Activated CD4-positive, alpha-beta T cell treated with anti-CD3 and anti-CD28 coated beads, Interleukin-2, amount 10 ng/mL, durations not matched to agents 7 days and 5 days (primary cell): ENCODE results near the gene TBC1D23. TPM values are rescaled to one million over a fixed set of nuclear protein-coding genes. Genes with fewer than 3 reads are reported as not detected.
"Not testable (repeated sequence)": the region's sequence is repeated elsewhere in the genome, so short reads cannot be mapped to it uniquely, and the experiment has no call there.

Experiments
- CTCF ChIA-PET: fragments of 350-600 bp; sonication (Branson Sonifier 250); formaldehyde crosslinking; loops from one replicate; lab custom pipeline; 2021; ENCODE audit warnings: antibody characterized with exemption; lab: Charles Lee
- POLR2A ChIA-PET: fragments of 350-600 bp; sonication (Branson Sonifier 250); formaldehyde crosslinking; loops from one replicate; lab custom pipeline; 2021; ENCODE audit warnings: antibody characterized with exemption; lab: Charles Lee
- DNase-seq: peaks from one replicate; pipeline ENCODE4 v3.0.0-alpha.2; 2020
- H3K27ac Mint-ChIP-seq: one replicate; pipeline ENCODE4 v1.8.0; 2021; ENCODE audit warnings: mild to moderate bottlenecking, moderate library complexity, mixed read lengths
- H3K27me3 Mint-ChIP-seq: one replicate; pipeline ENCODE4 v1.8.0; 2021; ENCODE audit warnings: mixed read lengths
- H3K36me3 Mint-ChIP-seq: one replicate; pipeline ENCODE4 v1.8.0; 2021; ENCODE audit warnings: low read depth, mixed read lengths
- H3K4me1 Mint-ChIP-seq: one replicate; pipeline ENCODE4 v1.8.0; 2021; ENCODE audit warnings: mixed read lengths
- H3K4me3 Mint-ChIP-seq: one replicate; pipeline ENCODE4 v1.8.0; 2021; ENCODE audit warnings: mild to moderate bottlenecking, moderate library complexity, mixed read lengths
- H3K9me3 Mint-ChIP-seq: one replicate; pipeline ENCODE4 v1.8.0; 2021; ENCODE audit warnings: mixed read lengths
- total RNA-seq, 2 experiments: library from RNA; stranded (reverse); gene quantifications; one replicate each; pipeline ENCODE4 v1.2.3, GENCODE V29; 2021

Gene TBC1D23
- total RNA-seq, 2 experiments from 2014 or later, result 28.2 to 28.6 TPM

- Mint-ChIP-seq H3K4me3 (no peak overlapping the region), H3K4me1 (peaks cover 7% of the 10 kb centered on the region), H3K27ac (no peak overlapping the region), H3K36me3 (no peaks in the 10 kb centered on the region), H3K9me3 (no peaks in the 10 kb centered on the region), H3K27me3 (peaks cover 12% of the 10 kb centered on the region)
- DNase-seq, result no peak
- ChIA-PET POLR2A (no interaction called here), CTCF (no interaction called here)
Observed at GRCh38 chr3:100231668-100232067, 29.1 kb upstream of the TBC1D23 start.

- Mint-ChIP-seq H3K4me3 (no peak overlapping the region), H3K9me3 (peaks cover 3% of the 10 kb centered on the region), H3K36me3 (no peaks in the 10 kb centered on the region), H3K27ac (no peak overlapping the region), H3K27me3 (peaks cover 12% of the 10 kb centered on the region), H3K4me1 (peaks cover 3% of the 10 kb centered on the region)
- ChIA-PET POLR2A (no interaction called here), CTCF (interaction anchor here (0.6 kb wide), 1 partner anchor 1958 kb away, joined by 3 read pairs; no protein-coding TSS in a partner anchor)
- no peak for DNase-seq
Observed at GRCh38 chr3:100234364-100234763, 26.4 kb upstream of the TBC1D23 start.

- Mint-ChIP-seq H3K4me3 (no peak overlapping the region), H3K27ac (no peak overlapping the region), H3K4me1 (no peaks in the 10 kb centered on the region), H3K9me3 (peaks cover 9% of the 10 kb centered on the region), H3K27me3 (peaks cover 9% of the 10 kb centered on the region), H3K36me3 (no peaks in the 10 kb centered on the region)
- ChIA-PET CTCF (interaction anchor here (0.7 kb wide), 1 partner anchor 166 kb away, joined by 3 read pairs; no protein-coding TSS in a partner anchor), POLR2A (no interaction called here)
- DNase-seq, result no peak
Observed at GRCh38 chr3:100238599-100238998, 22.2 kb upstream of the TBC1D23 start.

- H3K9me3 Mint-ChIP-seq, H3K4me3 Mint-ChIP-seq, H3K4me1 Mint-ChIP-seq, DNase-seq, POLR2A ChIA-PET, H3K36me3 Mint-ChIP-seq, H3K27ac Mint-ChIP-seq, H3K27me3 Mint-ChIP-seq: not testable (repeated sequence)
- CTCF ChIA-PET, result interaction anchor here (1.0 kb wide), 1 partner anchor 13 kb away, joined by 3 read pairs; no protein-coding TSS in a partner anchor
Observed at GRCh38 chr3:100242471-100242870, 18.3 kb upstream of the TBC1D23 start.

GRCh38 chr3:100244264-100244663 is 16.5 kb upstream of the TBC1D23 start:
- CTCF ChIA-PET, result no interaction called here

GRCh38 chr3:100245136-100245535 is 15.7 kb upstream of the TBC1D23 start:
- no peak for DNase-seq
- Mint-ChIP-seq H3K27ac (no peak overlapping the region), H3K36me3 (no peaks in the 10 kb centered on the region), H3K27me3 (no peaks in the 10 kb centered on the region), H3K9me3 (peaks cover 3% of the 10 kb centered on the region), H3K4me3 (no peak overlapping the region), H3K4me1 (no peaks in the 10 kb centered on the region)
- ChIA-PET CTCF (interaction anchor here (1.2 to 1.9 kb wide), 2 partner anchors 9 to 12 kb away, joined by 3 to 6 read pairs; no protein-coding TSS in a partner anchor), POLR2A (no interaction called here)

More at GRCh38 chr3:100244264-100244663, 16.5 kb upstream of the TBC1D23 start:
- Mint-ChIP-seq H3K27me3 (no peaks in the 10 kb centered on the region), H3K27ac (no peak overlapping the region), H3K4me3 (no peak overlapping the region), H3K4me1 (no peaks in the 10 kb centered on the region), H3K9me3 (peaks cover 6% of the 10 kb centered on the region), H3K36me3 (no peaks in the 10 kb centered on the region)
- no peak for DNase-seq
- POLR2A ChIA-PET, result no interaction called here

DNA sequence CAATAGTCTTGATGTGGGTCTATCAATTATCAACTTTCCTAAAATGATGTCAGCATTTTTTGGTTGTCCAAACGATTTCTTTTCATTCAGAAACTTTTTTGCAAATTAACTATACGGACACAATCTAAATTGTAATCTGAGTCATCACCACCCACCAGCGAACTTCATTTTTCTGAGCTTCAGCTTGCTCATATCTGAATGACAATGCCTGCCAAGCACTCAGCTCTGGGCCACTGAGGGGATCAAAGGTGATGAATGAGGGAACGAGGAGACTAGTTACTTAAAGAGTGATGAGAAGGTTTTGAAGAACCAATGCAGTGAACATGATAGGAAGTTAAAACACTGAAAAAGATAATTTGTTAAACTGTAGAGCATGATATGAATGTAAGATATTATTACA is 14.9 kb upstream of the TBC1D23 start:
- no peaks in the 10 kb centered on the region for H3K27me3 Mint-ChIP-seq
- H3K27ac Mint-ChIP-seq, result no peak overlapping the region
- H3K36me3 Mint-ChIP-seq, result no peaks in the 10 kb centered on the region
- CTCF ChIA-PET, result interaction anchor here (1.9 kb wide), 1 partner anchor 8 kb away, joined by 6 read pairs; no protein-coding TSS in a partner anchor
- POLR2A ChIA-PET, result no interaction called here
- peaks cover 3% of the 10 kb centered on the region for H3K9me3 Mint-ChIP-seq
- H3K4me1 Mint-ChIP-seq, result no peaks in the 10 kb centered on the region
- H3K4me3 Mint-ChIP-seq, result no peak overlapping the region
- DNase-seq, result no peak

GRCh38 chr3:100246999-100247398 is 13.8 kb upstream of the TBC1D23 start:
- Mint-ChIP-seq H3K4me3 (no peak overlapping the region), H3K27ac (no peak overlapping the region), H3K9me3 (peaks cover 1% of the 10 kb centered on the region), H3K36me3 (no peaks in the 10 kb centered on the region), H3K4me1 (no peaks in the 10 kb centered on the region), H3K27me3 (no peaks in the 10 kb centered on the region)
- DNase-seq, result no peak
- CTCF ChIA-PET, result no interaction called here
- POLR2A ChIA-PET, result no interaction called here

DNA sequence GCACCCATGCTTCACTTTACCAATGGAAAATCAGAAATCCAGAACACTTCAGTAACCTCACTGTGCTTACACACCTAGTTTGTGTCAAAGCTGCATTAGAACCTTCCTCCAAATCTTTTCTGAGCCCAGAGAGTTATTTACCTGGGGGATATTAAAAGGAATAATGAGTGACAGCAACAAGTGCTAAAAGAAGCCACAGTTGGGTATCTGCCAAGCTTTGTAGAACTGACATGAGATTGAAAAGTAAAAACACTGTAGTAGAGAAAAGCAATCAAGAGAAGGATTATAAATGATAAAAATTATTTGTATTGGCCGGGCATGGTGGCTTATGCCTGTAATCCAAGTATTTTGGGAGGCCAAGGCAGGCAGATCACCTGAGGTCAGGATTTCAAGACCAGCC is 8.8 kb upstream of the TBC1D23 start:
- CTCF ChIA-PET, result interaction anchor here (0.8 kb wide), 1 partner anchor 183 kb away, joined by 3 read pairs; no protein-coding TSS in a partner anchor
- Mint-ChIP-seq H3K36me3 (no peaks in the 10 kb centered on the region), H3K27ac (no peak overlapping the region), H3K4me1 (no peaks in the 10 kb centered on the region), H3K27me3 (no peaks in the 10 kb centered on the region), H3K9me3 (peaks cover 1% of the 10 kb centered on the region), H3K4me3 (no peak overlapping the region)
- no peak for DNase-seq
- POLR2A ChIA-PET, result no interaction called here

- Mint-ChIP-seq H3K4me1 (peaks cover 6% of the 10 kb centered on the region), H3K36me3 (no peaks in the 10 kb centered on the region), H3K27me3 (no peaks in the 10 kb centered on the region), H3K4me3 (no peak overlapping the region), H3K27ac (no peak overlapping the region), H3K9me3 (peaks cover 1% of the 10 kb centered on the region)
- ChIA-PET CTCF (interaction anchor here (0.7 to 1.5 kb wide), 19 partner anchors 9 to 425 kb away, joined by 3 to 13 read pairs (median 4); no protein-coding TSS in a partner anchor), POLR2A (interaction anchor here (0.6 kb wide), 1 partner anchor 185 kb away, joined by 3 read pairs; no protein-coding TSS in a partner anchor)
- DNase-seq, result peak; percentile 64
Observed at GRCh38 chr3:100254168-100254777, 6.5 kb upstream of the TBC1D23 start.

- POLR2A ChIA-PET, result no interaction called here
- peaks cover 2% of the 10 kb centered on the region for H3K36me3 Mint-ChIP-seq
- H3K27me3 Mint-ChIP-seq, result no peaks in the 10 kb centered on the region
- CTCF ChIA-PET, result interaction anchor here (0.6 to 2.9 kb wide), 3 partner anchors 14 to 473 kb away, joined by 3 to 9 read pairs (median 3); no protein-coding TSS in a partner anchor
- no peak for DNase-seq
- H3K4me3 Mint-ChIP-seq, result no peak overlapping the region
- H3K4me1 Mint-ChIP-seq, result peaks cover 23% of the 10 kb centered on the region
- no peak overlapping the region for H3K27ac Mint-ChIP-seq
- no peaks in the 10 kb centered on the region for H3K9me3 Mint-ChIP-seq
Observed at GRCh38 chr3:100256731-100257151, 4.1 kb upstream of the TBC1D23 start.

DNA sequence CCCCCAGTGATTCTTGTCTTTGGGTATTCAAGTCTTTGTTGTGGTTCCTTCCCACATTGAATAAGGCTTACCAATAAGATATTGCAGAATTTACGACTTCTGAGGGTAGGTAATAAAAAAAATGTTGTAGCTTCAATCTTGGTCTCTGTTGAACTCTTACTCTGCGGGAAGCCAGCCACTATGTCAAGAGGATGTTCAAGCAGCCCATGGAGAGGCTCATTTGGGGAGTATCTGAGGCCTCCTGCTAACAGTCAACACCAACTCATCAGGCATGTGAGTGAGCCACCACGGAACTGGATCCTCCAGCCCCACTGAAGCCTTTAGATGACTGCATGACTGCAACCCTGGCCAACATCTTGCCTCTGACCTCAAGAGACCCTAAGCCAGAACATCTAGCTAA is 3.2 kb upstream of the TBC1D23 start:
- Mint-ChIP-seq H3K9me3 (no peaks in the 10 kb centered on the region), H3K36me3 (peaks cover 2% of the 10 kb centered on the region), H3K4me3 (no peak overlapping the region), H3K4me1 (peaks cover 27% of the 10 kb centered on the region), H3K27ac (no peak overlapping the region), H3K27me3 (no peaks in the 10 kb centered on the region)
- POLR2A ChIA-PET, result no interaction called here
- DNase-seq, result no peak
- CTCF ChIA-PET, result interaction anchor here (1.8 to 2.9 kb wide), 2 partner anchors 13 to 189 kb away, joined by 3 to 9 read pairs; no protein-coding TSS in a partner anchor

DNA sequence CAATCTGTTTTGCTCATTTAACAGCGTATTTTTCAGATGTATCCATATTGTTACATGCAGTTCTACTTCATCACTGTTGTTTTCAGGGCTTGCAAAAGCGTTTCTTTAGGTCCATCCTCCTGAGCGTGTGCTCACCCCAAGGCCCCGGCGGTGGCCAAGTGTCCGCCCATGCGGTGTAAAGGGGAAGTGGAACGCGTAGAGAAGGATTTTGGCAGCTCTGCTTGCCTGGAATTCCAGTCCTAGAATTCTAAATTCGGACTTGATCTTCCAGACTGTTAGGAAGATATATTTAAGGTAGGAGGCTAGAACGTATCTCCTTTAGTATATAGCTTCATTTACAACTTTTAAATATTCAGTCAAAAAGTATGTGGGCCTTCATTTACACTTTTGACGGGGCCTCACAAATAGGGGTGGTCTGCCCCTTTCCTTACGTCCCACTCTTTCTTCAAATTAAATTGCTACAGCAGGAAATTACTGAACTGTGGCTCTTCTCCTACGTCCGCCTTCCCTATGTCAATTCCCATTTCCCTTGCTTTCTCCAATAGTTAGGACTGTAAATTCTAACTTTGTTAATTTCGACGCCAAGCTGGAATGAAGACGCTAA is 609 bp upstream of the TBC1D23 start:
- H3K27me3 Mint-ChIP-seq, result no peaks in the 10 kb centered on the region
- H3K4me1 Mint-ChIP-seq, result peaks cover 45% of the 10 kb centered on the region
- no peaks in the 10 kb centered on the region for H3K9me3 Mint-ChIP-seq
- peak overlapping the region; percentile 89 for H3K4me3 Mint-ChIP-seq
- POLR2A ChIA-PET, result interaction anchor here (0.6 kb wide), 1 partner anchor 1406 kb away, joined by 3 read pairs; no protein-coding TSS in a partner anchor
- peak overlapping the region; percentile 96 for H3K27ac Mint-ChIP-seq
- peaks cover 2% of the 10 kb centered on the region for H3K36me3 Mint-ChIP-seq
- CTCF ChIA-PET, result interaction anchor here (0.6 to 1.4 kb wide), 10 partner anchors 10 to 1314 kb away, joined by 3 to 4 read pairs (median 3); partner anchors contain the start of genes CMSS1 and PCNP
- no peak for DNase-seq
